ENCODE data around the gene MBIP.
"Not testable (repeated sequence)": the region's sequence is repeated elsewhere in the genome, so short reads cannot be mapped to it uniquely, and the experiment has no call there.

MBIP gene

GRCh38 chr14:36320200-36320896 lies at the start of gene MBIP:
Gene MBIP, minus strand, starts transcription at chr14:36320637. Its CDS starts 49 bp downstream, at chr14:36320588.
- DNase-seq (ENCODE audit: low read depth) = peak; percentile 97

DNA sequence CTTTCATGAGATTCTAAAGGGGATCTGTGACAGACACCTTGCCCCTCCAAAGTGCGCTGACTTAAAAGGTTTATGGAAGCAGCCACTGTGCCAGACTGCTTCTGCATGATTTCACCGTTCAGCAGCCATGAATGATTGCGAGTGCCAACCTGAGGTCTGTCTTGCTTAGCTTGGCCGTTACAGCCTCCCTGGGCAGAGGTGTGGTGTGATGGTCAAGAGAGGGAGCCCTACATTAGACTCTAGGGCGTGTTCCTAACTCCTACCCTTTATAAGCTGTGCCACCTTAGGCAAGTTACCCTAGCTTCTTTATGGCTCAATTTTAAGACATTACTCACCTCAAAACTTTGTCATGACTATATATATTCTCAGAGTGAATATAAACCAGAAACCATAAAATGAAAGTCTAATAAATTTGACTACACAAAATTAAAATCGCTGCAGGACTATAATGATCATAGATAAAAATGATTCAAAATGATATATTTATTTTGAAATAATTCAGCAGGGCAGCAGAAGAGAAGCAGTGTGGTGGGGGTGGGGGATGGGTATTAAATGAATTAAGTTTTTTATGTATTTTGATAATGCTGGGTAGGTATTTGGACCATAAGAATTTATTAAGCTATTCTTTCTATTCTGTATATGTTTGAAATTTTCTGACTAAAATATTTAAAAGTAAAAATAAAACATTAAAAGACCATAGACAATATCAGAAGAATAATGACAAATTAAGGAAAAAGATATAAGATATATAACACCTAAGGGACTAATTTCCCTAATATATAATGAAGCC lies 47.7 kb upstream of the MBIP start:
- no peak for DNase-seq (ENCODE audit: low read depth)

DNA sequence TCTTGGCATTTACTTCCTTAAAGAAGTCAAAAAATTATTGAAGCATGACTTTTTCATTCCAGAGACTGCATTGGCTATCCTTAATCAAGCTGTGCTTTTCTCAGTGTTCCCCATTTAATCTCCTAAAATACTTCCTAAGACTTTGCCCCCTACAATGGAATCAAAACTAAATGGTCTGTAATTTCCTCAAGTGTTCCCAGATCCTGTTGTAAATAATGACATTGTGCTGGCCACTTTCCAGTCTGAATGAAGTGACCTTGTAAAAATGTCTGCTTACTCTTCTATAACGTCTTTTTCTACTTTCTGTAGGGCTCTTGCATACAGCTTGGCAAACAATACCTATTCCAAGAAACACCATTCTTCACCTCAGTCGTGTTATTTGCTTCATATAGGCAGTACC lies 45.3 kb upstream of the MBIP start:
- DNase-seq (ENCODE audit: low read depth) = no peak

GRCh38 chr14:36363704-36364103 lies 43.3 kb upstream of the MBIP start:
- no peak for DNase-seq (ENCODE audit: low read depth)

GRCh38 chr14:36362648-36363047 lies 42.2 kb upstream of the MBIP start:
- DNase-seq (ENCODE audit: low read depth) = no peak

DNA sequence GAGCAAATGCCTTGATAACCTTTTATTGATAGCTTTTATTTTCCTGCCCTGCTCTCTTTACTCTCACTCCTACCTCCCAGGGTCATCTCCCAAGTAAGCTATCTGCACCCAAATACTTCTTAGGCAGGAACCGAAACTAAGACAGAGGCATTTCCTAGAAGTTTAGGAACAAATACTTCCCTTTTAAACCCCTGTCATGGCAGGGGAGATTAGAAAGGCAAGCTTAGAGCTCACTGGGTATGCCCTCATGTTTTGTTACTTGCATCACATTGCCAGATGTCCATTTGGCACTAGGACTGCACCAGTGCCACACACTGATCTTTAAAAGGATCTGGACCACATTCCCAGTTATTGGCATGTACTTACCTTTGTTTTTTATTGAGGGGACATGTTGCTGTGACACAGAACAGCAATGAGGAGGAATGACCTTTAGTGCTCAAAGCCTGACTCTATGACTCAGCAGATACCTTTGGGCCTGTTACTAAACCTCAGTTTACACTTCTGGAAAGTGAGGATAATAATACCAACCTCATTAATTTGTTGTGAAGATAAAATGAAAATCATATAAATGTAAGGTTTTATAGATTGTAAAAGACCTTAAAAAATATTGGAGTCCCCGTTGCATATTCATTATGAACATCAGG lies 40.9 kb upstream of the MBIP start:
- no peak for DNase-seq (ENCODE audit: low read depth)

- DNase-seq (ENCODE audit: low read depth) = no peak
Measured at GRCh38 chr14:36356862-36357261, 36.4 kb upstream of the MBIP start.

DNA sequence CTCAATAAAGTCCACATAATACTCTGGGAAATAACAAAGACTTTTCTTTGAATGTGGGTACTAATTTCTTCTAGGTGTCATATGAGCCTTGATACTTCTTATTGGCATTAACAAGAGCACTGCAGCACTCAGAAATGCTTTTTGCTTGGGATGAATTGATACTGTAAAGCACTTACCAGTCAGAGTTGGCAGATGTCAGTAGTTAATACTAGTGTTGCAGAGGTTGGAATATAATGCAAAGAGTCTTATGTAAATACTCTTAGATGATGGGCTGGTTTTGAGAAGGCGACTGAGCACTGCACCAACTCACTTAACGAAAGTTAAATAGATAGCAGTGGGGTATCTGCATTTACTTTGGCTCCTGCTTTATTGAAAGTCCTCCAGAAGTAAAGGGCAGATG lies 25.6 kb upstream of the MBIP start:
- DNase-seq (ENCODE audit: low read depth) = no peak

DNA sequence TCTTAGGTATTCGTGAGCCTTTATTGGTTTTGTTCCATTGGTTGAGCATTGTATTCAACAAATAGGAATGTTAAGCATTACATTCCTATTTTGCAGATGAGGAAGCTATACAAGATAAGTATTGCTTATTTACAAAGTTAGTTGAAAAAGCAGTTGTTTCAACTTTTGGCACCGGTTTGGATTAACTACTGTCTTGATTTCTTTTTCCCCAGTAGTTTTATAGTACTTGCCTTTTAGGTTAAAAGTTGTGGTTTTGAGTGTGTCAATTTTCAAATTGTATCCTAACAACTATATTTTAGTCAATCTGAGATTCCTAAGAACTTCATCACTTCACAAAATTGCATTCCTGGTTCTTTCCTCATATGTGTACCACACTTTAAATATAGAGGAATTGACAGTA lies 23.8 kb upstream of the MBIP start:
- peak; percentile 56 for DNase-seq (ENCODE audit: low read depth)

GRCh38 chr14:36341811-36342210 lies 21.4 kb upstream of the MBIP start:
- not testable (repeated sequence) for DNase-seq (ENCODE audit: low read depth)

DNA sequence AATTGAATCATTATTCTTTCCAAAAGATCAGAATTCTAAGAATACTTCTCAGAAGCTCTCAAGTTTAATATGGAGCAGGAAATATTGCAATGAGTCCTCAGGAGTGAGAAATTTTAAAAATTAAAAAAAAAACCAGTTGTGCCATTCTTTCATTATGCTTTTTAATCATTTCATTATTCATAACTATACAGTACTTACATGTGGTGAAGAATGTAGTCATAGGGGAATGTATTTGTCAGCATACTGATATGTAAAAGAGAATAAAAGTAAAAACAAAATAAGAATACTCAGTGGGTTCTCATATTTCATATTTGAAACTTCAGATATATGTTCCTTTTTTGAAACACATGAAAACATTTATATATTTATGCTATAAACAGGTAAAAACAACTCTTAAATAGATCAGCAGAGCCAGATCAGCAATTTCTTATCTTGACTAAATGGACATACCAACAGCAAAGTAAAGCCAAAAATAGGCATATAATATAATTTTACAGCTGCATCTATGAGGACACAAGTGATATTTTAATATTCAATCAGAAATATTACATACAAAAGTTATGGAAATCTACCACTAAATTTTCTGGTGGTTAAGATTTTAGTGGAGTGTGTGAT lies 19.9 kb upstream of the MBIP start:
- DNase-seq (ENCODE audit: low read depth) = no peak

- no peak for DNase-seq (ENCODE audit: low read depth)
Measured at GRCh38 chr14:36339816-36340215, 19.4 kb upstream of the MBIP start.

- DNase-seq (ENCODE audit: low read depth) = no peak
Measured at GRCh38 chr14:36333119-36333518, 12.7 kb upstream of the MBIP start.

DNA sequence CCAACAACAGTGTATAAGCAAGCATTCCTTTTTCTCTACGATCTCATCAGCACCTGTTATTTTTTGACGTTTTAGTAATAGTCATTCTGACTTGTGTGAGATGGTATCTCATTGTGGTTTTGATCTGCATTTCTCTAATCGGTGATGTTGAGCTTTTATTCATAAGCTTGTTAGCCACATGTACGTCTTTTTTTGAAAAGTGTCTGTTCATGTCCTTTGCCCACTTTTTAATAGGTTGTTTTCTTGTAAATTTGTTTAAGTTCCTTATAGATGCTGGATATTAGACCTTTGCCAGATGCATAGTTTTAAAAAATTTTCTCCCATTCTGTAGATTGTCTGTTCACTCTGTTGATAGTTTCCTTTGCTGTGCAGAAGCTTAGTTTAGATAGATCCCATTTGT lies 7.1 kb upstream of the MBIP start:
- DNase-seq (ENCODE audit: low read depth) = not testable (repeated sequence)

DNA sequence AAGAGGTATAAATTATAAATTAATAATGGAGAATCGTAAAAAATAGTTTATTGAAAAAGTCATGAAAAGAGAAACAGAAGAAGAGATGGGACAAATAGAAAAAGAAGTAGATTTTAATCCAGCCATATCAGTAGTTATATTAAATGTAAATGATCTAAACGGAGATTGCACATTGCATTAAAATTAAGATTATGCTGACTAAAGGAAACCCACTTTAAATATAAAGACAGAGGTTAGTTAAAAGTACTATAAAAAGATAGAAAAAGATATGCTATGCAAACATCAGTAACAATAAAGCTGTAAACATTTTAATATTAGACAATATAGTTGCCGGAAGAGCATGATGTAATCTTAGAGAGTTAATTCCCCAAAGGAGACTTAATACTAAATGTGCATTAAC lies 5.4 kb upstream of the MBIP start:
- DNase-seq (ENCODE audit: low read depth) = no peak

DNA sequence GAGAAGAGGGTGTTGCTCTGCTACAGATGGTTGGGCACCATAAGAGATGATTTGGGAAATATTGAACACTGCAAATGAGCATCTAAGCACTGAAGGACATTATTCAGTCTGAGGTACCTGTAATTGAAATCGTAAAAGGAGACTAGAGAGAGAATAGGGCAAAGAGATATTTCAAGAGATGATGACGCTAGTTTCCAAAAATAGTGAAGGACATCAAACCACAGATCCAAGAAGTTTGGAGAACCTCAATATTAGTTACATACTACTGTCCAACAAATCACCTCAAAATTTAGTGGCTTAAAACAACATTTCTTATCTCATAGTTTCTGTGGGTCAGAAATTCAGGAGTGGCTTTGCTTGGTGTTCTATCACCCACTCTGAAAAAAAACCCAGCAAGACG lies 4.5 kb upstream of the MBIP start:
- DNase-seq (ENCODE audit: low read depth) = no peak

DNA sequence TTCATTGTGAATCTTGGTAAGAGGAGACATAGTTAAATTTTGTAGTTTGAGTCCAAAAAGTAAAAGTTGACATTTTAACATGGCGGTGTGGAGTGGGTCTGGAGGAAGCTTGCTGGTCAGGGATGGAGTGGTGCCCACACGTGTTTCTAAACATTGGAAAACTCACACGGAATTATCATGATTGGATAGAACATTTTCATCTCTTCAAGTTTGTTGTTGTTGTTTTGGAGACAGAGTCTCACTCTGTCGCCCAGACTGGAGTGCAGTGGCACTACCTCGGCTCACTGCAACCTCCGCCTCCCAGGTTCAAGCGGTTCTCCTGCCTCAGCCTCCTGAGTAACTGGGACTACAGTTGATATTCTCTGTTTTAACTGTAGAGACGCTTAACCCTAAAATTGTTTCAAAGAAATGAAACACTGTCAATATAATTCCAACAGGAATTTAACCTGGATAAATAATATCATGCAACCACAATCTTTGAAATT lies 502 bp upstream of the MBIP start:
- no peak for DNase-seq (ENCODE audit: low read depth)

DNA sequence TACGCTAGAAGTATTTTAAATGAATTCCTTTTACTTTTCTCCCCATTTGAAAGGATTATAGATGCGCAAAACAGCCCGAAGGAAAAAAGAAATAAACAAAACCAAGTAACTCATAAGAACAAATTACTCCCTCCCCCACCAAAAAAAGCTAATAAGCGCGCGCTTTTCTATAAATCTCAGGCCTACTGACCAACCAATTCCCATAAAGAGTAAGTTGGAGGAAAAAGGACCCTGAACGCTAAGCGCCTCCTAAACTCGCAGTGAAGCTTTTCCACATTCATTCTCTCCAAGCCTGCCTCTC lies 588 bp downstream of the MBIP start:
- no peak for DNase-seq (ENCODE audit: low read depth)

GRCh38 chr14:36317650-36318049 lies 2.8 kb downstream of the MBIP start:
- no peak for DNase-seq (ENCODE audit: low read depth)

DNA sequence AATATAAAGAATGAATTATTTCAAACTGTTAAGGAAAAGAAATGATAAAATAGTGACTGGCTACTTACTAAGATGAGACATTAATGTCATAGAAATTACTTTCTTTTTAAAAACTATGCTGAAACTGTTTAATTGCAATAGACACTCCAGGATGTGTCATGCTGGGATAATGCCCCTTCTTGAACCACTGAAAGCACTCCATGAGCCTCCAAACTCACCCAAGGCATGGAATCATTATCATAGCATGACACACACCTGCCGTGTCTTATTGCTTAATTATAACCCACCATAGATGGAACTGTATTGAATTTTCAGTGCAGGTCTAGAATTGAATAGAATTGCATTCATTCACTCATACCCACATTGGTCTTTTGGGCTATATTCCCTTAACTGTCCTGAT lies 4.3 kb downstream of the MBIP start:
- DNase-seq (ENCODE audit: low read depth) = no peak

DNA sequence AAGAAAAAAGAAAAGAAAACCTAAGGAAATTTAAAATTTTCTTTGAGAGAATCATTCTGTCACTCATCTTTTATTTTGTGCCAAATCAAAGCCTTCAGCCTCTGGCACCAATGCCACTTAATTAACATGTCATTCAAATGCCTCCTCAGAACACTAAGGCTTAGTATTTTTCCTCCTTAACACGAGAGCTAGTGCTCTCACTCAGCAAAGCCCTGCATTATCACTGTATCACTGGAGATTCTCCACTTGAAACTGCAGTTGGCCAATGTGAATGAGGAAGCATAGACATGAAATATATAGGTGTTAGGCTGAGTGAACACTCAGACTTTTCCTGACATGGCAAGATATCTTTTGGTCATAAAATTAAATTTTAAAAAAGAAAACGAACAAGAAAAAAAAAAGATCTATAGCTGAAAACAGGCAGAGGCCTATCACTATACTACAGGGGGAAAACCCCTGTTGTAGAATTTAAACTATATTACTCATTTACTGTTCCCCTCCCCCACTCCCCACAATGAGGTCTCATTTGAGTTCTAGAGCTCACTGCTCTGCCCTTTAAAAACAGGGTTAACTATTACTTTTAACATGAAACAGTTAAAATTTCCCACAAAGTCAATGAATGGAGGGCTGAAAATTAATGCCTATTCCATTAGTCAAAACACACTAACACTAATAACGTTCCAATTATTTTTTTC lies 5.1 kb downstream of the MBIP start:
- no peak for DNase-seq (ENCODE audit: low read depth)

GRCh38 chr14:36313898-36314297 lies 6.5 kb downstream of the MBIP start:
- no peak for DNase-seq (ENCODE audit: low read depth)

Measured in HS-27A (cell line).